HFF-Myc (cell line): Measurements from ENCODE around the gene ZNHIT2.

ENCODE experiments used
- DNase-seq: peaks from one replicate; pipeline ENCODE4 v3.0.0-alpha.2; 2011; ENCODE audit warnings: low read depth; ENCODE audit errors: extremely low read depth
- H3K4me3 ChIP-seq: replicated peaks from 2 replicates; pipeline ENCODE4 v1.5.1; 2011; ENCODE audit warnings: low read depth, mild to moderate bottlenecking, control low read depth, low read length
- TF ChIP-seq, protein P1 (sequence below): IDR thresholded peaks from 2 replicates; pipeline ENCODE4 v1.5.1; 2012; ENCODE audit warnings: mild to moderate bottlenecking, low read depth, low read length, control low read depth; ENCODE audit errors: missing control alignments

The ZNHIT2 gene

DNA sequence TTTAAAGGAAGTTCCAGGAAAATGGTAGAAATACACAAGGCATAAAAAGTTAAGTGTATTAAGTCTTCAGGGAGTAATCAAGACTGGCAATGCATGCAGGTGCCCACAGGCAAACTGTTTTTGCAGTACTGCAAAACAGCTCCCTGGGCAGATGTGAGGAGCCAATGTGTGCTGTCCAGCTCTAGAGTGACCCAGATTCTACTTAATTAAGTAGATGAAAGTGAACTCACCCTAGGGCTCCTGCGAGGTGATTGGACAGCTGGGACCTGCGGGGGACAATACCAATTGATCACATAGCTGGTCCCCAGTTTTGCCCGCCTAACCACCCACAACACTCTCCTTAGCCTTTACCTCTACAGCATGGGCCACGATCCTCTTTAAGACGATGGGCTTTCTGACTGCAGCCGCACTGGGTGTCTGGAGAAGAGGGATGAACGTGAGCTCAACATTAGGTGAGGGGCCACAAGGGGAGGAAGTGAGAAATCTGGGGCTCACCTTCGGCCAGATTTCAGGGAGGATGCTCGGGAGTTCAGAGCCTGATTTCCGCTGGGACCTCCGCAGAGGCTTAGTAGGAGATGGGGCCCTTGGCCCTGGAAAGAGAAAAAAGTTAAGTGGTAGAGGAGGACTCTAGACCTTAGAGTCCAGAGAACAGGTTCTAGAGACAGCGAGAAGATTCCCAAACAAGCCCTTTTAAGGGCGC, 34.2 kb downstream of the ZNHIT2 start:
- TF ChIP-seq, protein P1, sequence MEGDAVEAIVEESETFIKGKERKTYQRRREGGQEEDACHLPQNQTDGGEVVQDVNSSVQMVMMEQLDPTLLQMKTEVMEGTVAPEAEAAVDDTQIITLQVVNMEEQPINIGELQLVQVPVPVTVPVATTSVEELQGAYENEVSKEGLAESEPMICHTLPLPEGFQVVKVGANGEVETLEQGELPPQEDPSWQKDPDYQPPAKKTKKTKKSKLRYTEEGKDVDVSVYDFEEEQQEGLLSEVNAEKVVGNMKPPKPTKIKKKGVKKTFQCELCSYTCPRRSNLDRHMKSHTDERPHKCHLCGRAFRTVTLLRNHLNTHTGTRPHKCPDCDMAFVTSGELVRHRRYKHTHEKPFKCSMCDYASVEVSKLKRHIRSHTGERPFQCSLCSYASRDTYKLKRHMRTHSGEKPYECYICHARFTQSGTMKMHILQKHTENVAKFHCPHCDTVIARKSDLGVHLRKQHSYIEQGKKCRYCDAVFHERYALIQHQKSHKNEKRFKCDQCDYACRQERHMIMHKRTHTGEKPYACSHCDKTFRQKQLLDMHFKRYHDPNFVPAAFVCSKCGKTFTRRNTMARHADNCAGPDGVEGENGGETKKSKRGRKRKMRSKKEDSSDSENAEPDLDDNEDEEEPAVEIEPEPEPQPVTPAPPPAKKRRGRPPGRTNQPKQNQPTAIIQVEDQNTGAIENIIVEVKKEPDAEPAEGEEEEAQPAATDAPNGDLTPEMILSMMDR, result no peak
- H3K4me3 ChIP-seq, result peak overlapping the region; percentile 72
- no peak for DNase-seq

DNA sequence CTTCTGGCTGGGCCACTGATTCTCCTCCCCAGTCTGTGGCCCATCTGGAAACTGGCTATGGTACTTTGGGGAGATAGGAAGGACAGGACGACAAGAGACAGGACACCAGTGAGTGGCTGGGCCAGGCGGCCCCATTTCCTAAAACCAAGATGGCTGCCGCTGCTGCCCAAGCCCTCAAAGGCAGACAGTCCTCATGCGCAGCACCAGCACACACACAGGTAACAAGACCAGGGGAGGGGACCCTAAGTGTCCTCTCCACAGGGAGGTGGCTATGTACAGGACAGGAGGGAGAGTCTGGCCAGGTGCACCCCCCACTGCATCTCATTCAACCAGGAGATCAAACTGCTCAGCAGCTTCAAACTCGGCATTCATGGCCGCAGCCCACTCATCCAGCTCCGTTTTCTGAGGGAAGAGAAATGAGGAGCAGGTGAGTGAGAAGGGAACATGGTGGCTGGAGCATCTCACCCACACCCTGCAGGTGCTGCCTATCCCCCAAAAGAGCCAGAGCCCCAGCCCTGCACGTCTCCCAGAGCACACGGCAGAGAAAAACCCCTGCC, 38.6 kb downstream of the ZNHIT2 start:
- TF ChIP-seq, protein P1, result no peak
- no peak overlapping the region for H3K4me3 ChIP-seq
- DNase-seq, result no peak

DNA sequence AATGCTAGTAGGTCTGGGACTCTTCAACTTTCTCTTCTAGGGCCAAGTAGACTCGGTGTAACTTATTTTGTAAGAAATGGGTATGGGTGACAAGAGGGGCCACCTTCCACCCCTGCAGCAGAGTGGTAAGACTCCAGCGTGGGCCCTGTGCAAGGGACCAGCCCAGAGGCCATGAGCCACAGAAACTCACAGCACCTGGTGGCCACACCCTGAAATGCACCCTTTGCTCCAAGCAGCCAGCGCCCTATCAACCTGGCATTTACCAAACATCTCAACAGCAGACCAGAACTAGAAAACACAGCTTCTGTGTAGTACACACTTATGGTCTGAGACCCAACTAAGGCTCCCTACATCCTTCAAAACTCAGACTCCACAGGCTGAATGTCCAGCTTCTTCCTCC, 39.4 kb downstream of the ZNHIT2 start:
- TF ChIP-seq, protein P1, result peak; percentile 66
- no peak overlapping the region for H3K4me3 ChIP-seq
- no peak for DNase-seq

DNA sequence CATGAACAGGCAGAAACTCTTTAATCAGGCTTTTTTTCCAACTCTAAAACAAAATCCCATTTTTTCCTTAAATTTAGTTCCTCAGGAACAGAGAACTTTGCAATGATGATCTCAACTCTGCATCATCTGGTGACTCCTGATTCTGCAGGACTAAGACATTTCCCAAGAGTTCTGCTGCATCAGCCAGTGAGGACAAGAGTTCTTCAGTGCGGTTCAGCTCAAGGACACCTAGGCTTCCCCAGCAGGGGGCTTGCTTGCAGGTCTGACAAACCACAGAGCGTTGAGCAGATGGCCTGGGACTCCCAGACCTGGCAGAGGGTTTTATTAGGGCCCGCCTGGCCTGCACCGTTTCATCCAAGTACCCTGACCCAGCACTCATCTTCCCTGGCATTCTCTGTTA, 40.0 kb downstream of the ZNHIT2 start:
- no peak for DNase-seq
- TF ChIP-seq, protein P1, result no peak
- no peak overlapping the region for H3K4me3 ChIP-seq

DNA sequence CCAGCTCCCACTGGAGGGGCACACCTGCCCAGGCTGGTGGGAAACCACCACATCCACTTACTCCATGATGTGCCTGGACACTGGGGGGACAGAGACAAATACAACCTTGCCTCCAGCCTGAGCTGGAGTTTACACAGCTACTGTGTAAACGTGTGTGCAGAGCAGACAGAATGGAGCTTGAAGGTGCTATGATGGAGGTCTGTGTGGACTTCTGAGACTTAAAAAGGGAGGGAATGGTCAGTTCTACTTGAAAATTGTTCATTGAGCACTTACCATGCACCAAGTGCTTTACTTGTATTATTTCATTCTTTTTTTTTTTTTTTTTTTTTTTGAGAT, 44.9 kb downstream of the ZNHIT2 start:
- no peak overlapping the region for H3K4me3 ChIP-seq
- TF ChIP-seq, protein P1, result no peak
- no peak for DNase-seq

DNA sequence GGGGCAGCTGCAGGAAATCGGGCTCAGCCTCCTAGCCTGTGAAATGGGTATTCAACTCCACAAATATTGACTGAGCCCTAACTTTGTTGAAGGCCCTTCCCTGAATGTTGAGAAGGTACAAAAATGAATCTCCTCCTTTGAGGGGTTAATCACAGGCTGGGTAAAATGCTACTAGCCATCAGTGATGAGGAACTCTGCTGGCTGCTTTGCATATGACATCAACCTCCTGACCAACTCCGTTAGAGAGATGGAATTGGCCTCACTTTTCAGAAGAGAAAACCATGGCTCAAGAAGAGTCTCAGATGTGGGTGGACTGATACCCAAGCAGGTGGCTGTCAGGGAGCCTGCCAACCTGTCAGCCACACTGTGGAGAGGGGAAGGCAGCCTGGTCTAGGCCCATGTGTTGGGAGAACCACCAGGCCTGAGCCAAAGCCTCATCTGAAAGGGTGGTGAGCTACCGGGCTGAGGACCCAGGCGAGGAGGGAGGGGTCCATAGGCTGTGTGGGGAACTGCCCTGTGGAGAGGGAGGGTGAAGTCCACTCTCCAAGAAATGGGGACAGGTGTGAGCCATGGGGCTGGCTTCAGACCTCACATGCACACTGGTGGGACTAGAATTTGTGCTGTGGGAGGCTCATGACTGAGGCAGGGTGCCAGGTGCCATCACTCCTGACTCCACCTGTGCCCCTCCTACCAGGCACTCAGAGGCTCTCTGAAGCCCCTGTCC, 45.4 kb downstream of the ZNHIT2 start:
- no peak overlapping the region for H3K4me3 ChIP-seq
- DNase-seq, result no peak
- TF ChIP-seq, protein P1, result no peak
